ENCODE data around the gene SLC2A8. TPM values are rescaled to one million over a fixed set of nuclear protein-coding genes. Genes with fewer than 3 reads are reported as not detected.

Gene SLC2A8
- total RNA-seq, 1 experiment from 2014 or later = 11.3 TPM

DNA sequence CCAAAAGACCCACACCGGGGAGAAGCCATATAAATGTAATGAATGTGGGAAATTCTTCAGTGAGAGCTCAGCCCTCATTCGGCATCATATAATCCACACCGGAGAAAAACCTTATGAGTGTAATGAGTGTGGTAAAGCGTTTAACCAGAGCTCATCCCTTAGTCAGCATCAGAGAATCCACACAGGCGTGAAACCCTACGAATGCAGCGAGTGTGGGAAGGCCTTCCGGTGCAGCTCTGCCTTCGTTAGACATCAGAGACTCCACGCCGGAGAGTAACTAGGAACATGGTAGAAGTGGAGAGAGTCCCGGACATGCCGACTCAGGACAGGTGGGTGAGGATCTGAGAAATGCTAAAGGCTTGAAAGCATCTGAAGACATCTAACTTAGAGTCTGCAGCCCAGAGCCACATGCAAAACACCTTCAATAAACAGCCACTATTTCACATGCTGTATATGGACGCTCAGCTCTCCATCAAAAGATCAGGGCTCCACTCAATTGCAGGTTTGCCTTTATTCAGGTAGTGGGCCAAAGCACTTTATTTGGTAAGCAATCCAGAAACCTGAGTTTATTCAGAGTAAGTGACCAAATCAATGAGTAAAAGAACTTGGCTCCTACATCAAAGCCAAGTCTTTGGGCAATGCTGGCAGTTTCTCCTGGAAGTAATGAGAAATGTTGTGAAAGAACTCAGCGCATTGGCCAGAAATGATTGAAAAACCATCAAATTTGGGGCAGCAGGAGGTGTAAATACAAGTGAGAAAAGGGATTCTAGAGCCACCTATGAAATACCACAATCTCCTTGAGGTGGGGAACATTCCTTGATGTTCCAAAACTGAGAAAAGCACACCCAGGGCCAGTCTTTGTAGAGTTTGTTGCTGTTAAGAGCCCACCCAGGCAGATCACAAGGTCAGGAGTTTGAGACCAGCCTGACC, 48.2 kb downstream of the SLC2A8 start:
- H3K27me3 ChIP-seq (ENCODE audit: low read length) = no peaks in the 10 kb centered on the region
- H3K4me3 ChIP-seq (ENCODE audit: low read length) = no peak overlapping the region
- peak; percentile 68 for DNase-seq
- peaks cover 23% of the 10 kb centered on the region for H4K20me1 ChIP-seq (ENCODE audit: insufficient read depth, low read depth, low read length)
- no peak overlapping the region for H3K27ac ChIP-seq (ENCODE audit: low read length)
- no peak overlapping the region for H3K9ac ChIP-seq (ENCODE audit: low read length)
- H2AFZ ChIP-seq (ENCODE audit: low read length) = no peak overlapping the region
- H3K36me3 ChIP-seq (ENCODE audit: insufficient read depth, low read length) = peaks cover 48% of the 10 kb centered on the region
- H3K79me2 ChIP-seq (ENCODE audit: low read length) = peaks cover 16% of the 10 kb centered on the region
- no peak overlapping the region for H3K4me2 ChIP-seq (ENCODE audit: low read depth, low read length, poor library complexity, severe bottlenecking)
- no peaks in the 10 kb centered on the region for H3K9me3 ChIP-seq (ENCODE audit: low read length)
- H3K4me1 ChIP-seq (ENCODE audit: low read length) = peaks cover 13% of the 10 kb centered on the region
- H3K9me2 ChIP-seq (replicated peaks; ENCODE audit: insufficient read depth, low read length) = no peaks in the 10 kb centered on the region

DNA sequence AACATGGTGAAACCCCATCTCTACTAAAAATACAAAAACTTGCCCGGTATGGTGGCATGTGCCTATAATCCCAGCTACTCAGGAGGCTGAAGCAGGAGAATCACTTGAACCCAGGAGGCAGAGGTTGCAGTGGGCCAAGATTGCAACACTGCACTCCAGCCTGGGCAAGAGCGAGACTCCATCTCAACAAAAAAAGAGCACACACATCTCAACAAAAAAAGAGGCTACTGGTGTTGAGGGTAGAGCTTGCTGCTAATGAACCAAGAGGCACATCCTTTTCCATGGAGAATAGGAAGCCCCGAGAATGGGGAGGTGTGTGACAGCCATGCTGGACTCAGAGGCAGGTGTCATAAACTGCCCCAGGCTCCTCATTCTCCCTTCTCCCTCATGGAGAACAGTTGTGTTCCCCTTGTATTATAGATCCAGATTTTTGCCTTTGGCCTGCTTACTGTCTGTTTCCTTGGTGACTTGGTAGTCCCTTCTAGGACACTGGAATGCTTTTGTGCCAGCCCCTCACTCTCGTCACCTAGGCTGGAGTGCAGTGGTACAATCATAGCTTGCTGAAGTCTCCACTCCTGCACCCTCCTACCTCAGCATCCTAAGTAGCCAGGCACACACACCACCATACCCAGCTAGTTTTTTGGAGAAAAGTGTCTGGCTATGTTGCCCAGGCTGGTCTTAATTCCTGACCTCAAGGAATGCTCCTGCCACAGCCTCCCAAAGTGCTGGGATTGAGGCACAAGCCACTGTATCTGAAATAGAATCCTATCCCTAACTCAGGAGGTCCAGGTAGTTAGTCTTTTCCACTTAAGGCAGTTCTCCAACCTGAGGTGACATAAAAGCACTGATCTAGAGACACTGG, 49.1 kb downstream of the SLC2A8 start:
- no peaks in the 10 kb centered on the region for H3K9me2 ChIP-seq (replicated peaks; ENCODE audit: insufficient read depth, low read length)
- H3K9me3 ChIP-seq (ENCODE audit: low read length) = no peaks in the 10 kb centered on the region
- H3K9ac ChIP-seq (ENCODE audit: low read length) = no peak overlapping the region
- H3K36me3 ChIP-seq (ENCODE audit: insufficient read depth, low read length) = peaks cover 52% of the 10 kb centered on the region
- H3K4me2 ChIP-seq (ENCODE audit: low read depth, low read length, poor library complexity, severe bottlenecking) = no peak overlapping the region
- H3K27ac ChIP-seq (ENCODE audit: low read length) = no peak overlapping the region
- H3K4me1 ChIP-seq (ENCODE audit: low read length) = peaks cover 17% of the 10 kb centered on the region
- H3K27me3 ChIP-seq (ENCODE audit: low read length) = no peaks in the 10 kb centered on the region
- no peak overlapping the region for H2AFZ ChIP-seq (ENCODE audit: low read length)
- H3K79me2 ChIP-seq (ENCODE audit: low read length) = peaks cover 25% of the 10 kb centered on the region
- no peak overlapping the region for H3K4me3 ChIP-seq (ENCODE audit: low read length)
- peaks cover 31% of the 10 kb centered on the region for H4K20me1 ChIP-seq (ENCODE audit: insufficient read depth, low read depth, low read length)
- peak; percentile 69 for DNase-seq

DNA sequence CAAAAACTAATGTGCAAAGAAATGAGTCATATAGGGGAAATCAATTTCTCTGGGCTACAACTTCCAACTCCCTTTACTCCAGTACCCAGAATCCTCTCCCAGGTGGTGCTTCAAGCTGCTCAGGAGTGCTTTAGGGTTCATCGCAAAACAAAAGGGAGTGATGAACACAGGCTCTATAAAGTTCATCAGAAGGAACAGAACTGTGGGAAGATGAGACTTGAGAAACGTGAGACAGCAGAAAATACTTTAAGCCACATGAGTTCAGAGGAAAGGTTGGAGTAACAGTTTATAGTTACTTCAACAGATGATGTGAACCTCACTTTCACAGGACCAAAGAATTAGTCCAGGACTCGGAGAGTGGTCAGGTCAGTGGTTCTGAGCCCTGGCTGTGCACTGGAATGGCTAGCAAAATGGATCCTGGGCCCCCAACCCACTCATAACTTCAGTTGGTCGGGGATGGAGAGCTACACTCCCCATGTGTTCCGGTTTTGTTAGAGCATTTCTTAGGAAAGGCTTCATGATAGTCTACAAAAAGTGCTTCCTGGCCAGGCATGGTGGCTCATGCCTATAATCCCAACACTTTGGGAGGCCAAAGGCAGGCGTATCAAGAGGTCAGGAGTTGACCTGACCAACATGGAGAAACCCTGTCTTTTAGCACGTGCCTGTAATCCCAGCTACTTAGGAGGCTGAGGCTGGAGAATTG, 49.9 kb downstream of the SLC2A8 start:
- H4K20me1 ChIP-seq (ENCODE audit: insufficient read depth, low read depth, low read length) = peaks cover 31% of the 10 kb centered on the region
- H3K9me2 ChIP-seq (replicated peaks; ENCODE audit: insufficient read depth, low read length) = no peaks in the 10 kb centered on the region
- no peak overlapping the region for H2AFZ ChIP-seq (ENCODE audit: low read length)
- H3K36me3 ChIP-seq (ENCODE audit: insufficient read depth, low read length) = peaks cover 50% of the 10 kb centered on the region
- no peaks in the 10 kb centered on the region for H3K27me3 ChIP-seq (ENCODE audit: low read length)
- H3K4me2 ChIP-seq (ENCODE audit: low read depth, low read length, poor library complexity, severe bottlenecking) = no peak overlapping the region
- no peak overlapping the region for H3K9ac ChIP-seq (ENCODE audit: low read length)
- no peak overlapping the region for H3K27ac ChIP-seq (ENCODE audit: low read length)
- H3K4me1 ChIP-seq (ENCODE audit: low read length) = peaks cover 18% of the 10 kb centered on the region
- DNase-seq = peak; percentile 49
- no peaks in the 10 kb centered on the region for H3K9me3 ChIP-seq (ENCODE audit: low read length)
- peaks cover 29% of the 10 kb centered on the region for H3K79me2 ChIP-seq (ENCODE audit: low read length)
- H3K4me3 ChIP-seq (ENCODE audit: low read length) = no peak overlapping the region

DNA sequence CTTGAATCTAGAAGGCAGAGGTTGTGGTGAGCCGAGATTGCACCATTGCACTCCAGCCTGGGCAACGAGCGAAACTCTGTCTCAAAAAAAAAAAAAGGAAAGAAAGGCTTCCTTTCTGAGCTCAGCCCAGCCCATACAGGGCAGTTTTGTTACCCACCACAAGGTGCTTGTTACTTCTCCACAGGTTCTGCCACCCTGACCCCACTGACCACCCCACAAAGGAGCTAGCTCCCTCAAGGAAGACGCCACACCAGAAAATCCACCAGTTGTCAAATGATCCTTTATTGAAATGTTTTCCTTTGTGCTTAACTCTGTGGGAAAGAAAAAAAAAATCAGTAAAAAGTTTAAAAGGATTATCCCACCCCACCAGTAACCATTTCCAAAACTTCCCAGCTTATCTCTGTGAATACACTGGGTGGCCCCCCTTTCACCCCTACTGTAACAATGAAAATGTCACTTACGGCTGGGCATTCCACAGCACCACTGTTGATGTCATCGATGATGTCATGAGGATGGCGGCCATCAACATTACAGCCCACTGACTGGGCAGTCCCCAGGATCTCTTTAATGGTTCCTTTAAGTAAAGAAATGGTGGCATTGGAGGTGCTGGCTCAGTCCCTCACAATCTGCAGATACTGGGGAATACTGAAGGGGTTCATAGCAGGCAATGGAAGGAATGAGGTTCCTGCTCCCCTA, 50.6 kb downstream of the SLC2A8 start:
- peaks cover 31% of the 10 kb centered on the region for H4K20me1 ChIP-seq (ENCODE audit: insufficient read depth, low read depth, low read length)
- no peak overlapping the region for H3K4me3 ChIP-seq (ENCODE audit: low read length)
- no peaks in the 10 kb centered on the region for H3K9me2 ChIP-seq (replicated peaks; ENCODE audit: insufficient read depth, low read length)
- H2AFZ ChIP-seq (ENCODE audit: low read length) = no peak overlapping the region
- no peaks in the 10 kb centered on the region for H3K9me3 ChIP-seq (ENCODE audit: low read length)
- peaks cover 36% of the 10 kb centered on the region for H3K79me2 ChIP-seq (ENCODE audit: low read length)
- no peak overlapping the region for H3K4me2 ChIP-seq (ENCODE audit: low read depth, low read length, poor library complexity, severe bottlenecking)
- peaks cover 25% of the 10 kb centered on the region for H3K4me1 ChIP-seq (ENCODE audit: low read length)
- peak; percentile 54 for DNase-seq
- no peak overlapping the region for H3K9ac ChIP-seq (ENCODE audit: low read length)
- H3K36me3 ChIP-seq (ENCODE audit: insufficient read depth, low read length) = peaks cover 50% of the 10 kb centered on the region
- H3K27me3 ChIP-seq (ENCODE audit: low read length) = no peaks in the 10 kb centered on the region
- H3K27ac ChIP-seq (ENCODE audit: low read length) = no peak overlapping the region

DNA sequence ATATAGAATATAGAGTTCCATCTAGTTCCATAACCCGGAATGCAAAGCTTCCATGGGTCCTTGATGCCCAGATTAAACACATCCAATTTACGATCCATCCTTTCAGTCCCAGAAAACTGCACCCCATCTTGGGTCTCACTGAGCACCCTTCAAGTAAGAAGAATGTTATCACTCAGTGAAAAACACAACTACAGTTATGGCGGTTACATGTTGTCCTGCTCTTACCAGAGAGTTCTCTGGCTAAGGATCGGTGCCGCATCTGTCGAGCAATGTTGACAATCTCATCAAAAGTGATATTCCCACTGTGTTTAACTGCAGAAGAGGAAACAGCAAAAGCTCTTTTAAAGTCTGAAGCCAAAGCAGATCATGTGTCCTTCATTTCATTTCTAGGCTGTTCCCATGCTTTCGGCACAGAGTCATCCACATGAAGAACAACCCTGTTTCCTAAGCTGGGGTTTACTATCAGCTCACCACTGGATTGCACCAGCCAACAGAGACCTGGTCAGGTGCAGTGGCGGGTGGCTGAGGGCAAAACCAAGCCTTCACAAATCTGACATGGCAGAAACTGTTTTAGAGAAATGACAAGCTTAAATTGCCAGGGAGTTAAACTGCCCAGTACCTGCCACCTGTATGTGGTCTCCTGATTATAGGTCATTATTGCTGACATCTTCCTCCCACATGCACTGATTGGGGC, 51.3 kb downstream of the SLC2A8 start:
- Histone ChIP-seq H3K4me3 (ENCODE audit: low read length) (no peak overlapping the region), H3K4me2 (ENCODE audit: low read depth, low read length, poor library complexity, severe bottlenecking) (peak overlapping the region; percentile 96), H2AFZ (ENCODE audit: low read length) (no peak overlapping the region), H3K9me2 (replicated peaks; ENCODE audit: insufficient read depth, low read length) (no peaks in the 10 kb centered on the region), H3K4me1 (ENCODE audit: low read length) (peaks cover 28% of the 10 kb centered on the region), H3K27me3 (ENCODE audit: low read length) (no peaks in the 10 kb centered on the region), H3K27ac (ENCODE audit: low read length) (no peak overlapping the region), H4K20me1 (ENCODE audit: insufficient read depth, low read depth, low read length) (peaks cover 31% of the 10 kb centered on the region), H3K9ac (ENCODE audit: low read length) (no peak overlapping the region), H3K79me2 (ENCODE audit: low read length) (peaks cover 38% of the 10 kb centered on the region), H3K36me3 (ENCODE audit: insufficient read depth, low read length) (peaks cover 50% of the 10 kb centered on the region), H3K9me3 (ENCODE audit: low read length) (no peaks in the 10 kb centered on the region)
- DNase-seq = peak; percentile 47

DNA sequence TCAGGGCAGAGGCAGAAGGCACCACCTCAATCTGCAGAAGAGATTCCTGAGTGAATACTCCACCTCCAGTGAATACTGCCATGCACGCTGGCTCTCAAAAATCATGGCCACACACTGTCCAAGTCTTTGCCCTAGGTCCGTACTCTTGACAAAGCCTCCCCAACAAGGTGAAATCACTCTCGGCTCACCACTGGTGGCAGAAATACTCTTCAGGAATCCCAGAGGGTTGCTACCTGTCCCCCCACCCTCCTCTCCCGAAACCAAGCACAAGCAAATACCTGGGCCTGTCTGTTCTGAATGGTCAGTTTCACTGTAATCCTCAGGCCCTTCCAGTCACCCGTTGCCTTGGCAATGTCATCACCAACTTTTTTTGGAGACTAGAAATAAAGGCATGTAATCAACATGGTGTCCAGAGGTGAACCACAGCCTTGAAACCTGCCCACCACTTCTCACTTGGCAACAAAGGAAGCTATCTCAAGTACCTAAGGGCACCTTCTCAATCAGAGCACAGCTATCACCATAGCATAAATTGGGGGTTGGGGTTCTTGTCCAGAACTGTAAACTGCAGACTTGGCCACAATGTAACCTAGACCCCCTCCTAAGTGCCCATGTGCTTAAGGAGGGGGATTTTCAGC, 52.5 kb downstream of the SLC2A8 start:
- Histone ChIP-seq H3K9me2 (replicated peaks; ENCODE audit: insufficient read depth, low read length) (no peaks in the 10 kb centered on the region), H3K4me2 (ENCODE audit: low read depth, low read length, poor library complexity, severe bottlenecking) (peak overlapping the region; percentile 96), H3K4me1 (ENCODE audit: low read length) (peaks cover 28% of the 10 kb centered on the region), H4K20me1 (ENCODE audit: insufficient read depth, low read depth, low read length) (peaks cover 31% of the 10 kb centered on the region), H3K36me3 (ENCODE audit: insufficient read depth, low read length) (peaks cover 50% of the 10 kb centered on the region), H2AFZ (ENCODE audit: low read length) (no peak overlapping the region), H3K79me2 (ENCODE audit: low read length) (peaks cover 38% of the 10 kb centered on the region), H3K27ac (ENCODE audit: low read length) (peak overlapping the region; percentile 92), H3K27me3 (ENCODE audit: low read length) (no peaks in the 10 kb centered on the region), H3K9me3 (ENCODE audit: low read length) (no peaks in the 10 kb centered on the region), H3K4me3 (ENCODE audit: low read length) (peak overlapping the region; percentile 88), H3K9ac (ENCODE audit: low read length) (peak overlapping the region; percentile 99)
- DNase-seq = peak; percentile 51

DNA sequence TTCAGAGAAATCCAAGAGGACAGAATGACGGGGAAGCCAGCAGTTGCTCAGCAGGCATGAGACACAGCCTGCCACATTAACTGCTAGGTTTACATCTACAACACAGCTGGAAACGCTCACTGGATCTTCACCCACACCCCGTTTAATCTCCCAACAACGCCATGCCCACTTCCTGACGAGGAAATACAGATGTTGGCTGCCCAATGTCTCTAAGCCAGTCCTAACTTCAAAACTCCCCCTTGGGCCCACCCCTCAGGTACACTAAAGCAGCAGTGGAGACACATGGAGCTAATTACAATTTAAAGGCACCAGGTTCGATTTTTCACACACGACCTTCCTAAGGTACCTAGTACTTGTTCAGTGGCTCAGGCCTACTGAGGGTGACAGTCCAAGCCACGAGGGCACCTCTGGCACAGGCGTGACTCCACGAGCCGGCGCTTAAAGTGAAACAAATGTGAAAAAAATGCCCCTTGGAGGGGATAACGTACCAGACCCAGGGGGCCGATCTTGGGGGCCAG, 53.3 kb downstream of the SLC2A8 start:
- no peak overlapping the region for H2AFZ ChIP-seq (ENCODE audit: low read length)
- peak; percentile 55 for DNase-seq
- peaks cover 31% of the 10 kb centered on the region for H3K4me1 ChIP-seq (ENCODE audit: low read length)
- H3K9ac ChIP-seq (ENCODE audit: low read length) = peak overlapping the region; percentile 99
- H3K4me3 ChIP-seq (ENCODE audit: low read length) = peak overlapping the region; percentile 88
- H3K36me3 ChIP-seq (ENCODE audit: insufficient read depth, low read length) = peaks cover 50% of the 10 kb centered on the region
- H3K27ac ChIP-seq (ENCODE audit: low read length) = peak overlapping the region; percentile 92
- no peaks in the 10 kb centered on the region for H3K9me2 ChIP-seq (replicated peaks; ENCODE audit: insufficient read depth, low read length)
- H3K27me3 ChIP-seq (ENCODE audit: low read length) = no peaks in the 10 kb centered on the region
- H3K79me2 ChIP-seq (ENCODE audit: low read length) = peaks cover 38% of the 10 kb centered on the region
- peak overlapping the region; percentile 96 for H3K4me2 ChIP-seq (ENCODE audit: low read depth, low read length, poor library complexity, severe bottlenecking)
- H3K9me3 ChIP-seq (ENCODE audit: low read length) = no peaks in the 10 kb centered on the region
- H4K20me1 ChIP-seq (ENCODE audit: insufficient read depth, low read depth, low read length) = peaks cover 31% of the 10 kb centered on the region
